Measurements from ENCODE around the gene SMOC2. TPM values are rescaled to one million over a fixed set of nuclear protein-coding genes. Genes with fewer than 3 reads are reported as not detected.

SMOC2 gene
- polyA plus RNA-seq, 2 of the 4 experiments (the other 2 are of a cell fraction): not detected

DNA sequence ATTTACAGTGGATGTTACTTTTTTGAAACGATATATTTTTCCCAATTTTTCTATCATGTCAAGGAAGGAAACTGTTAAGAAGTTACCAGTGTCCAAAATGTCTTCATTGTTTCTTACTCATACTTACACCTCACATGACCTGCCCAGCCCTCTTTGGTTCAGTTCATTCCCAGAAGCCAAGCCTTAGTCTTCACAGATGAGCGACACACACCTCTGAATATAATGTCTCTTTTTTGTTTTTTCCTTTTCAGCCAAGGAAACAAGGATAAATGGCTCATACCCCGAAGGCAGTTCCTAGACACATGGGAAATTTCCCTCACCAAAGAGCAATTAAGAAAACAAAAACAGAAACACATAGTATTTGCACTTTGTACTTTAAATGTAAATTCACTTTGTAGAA is 225.2 kb downstream of the SMOC2 start:
- TF ChIP-seq NFE2L2 (conservative IDR thresholded peaks at IDR 0.05; ENCODE audit: low read length) (no peak), POLR2AphosphoS2 (conservative IDR thresholded peaks at IDR 0.05; ENCODE audit: low read length) (no peak), POLR2A (IDR thresholded peaks at IDR 0.05; ENCODE audit: low read length) (no peak), ZNF302 (CRISPR knock-in tag; IDR thresholded peaks at IDR 0.05) (no peak), HOXB13 (CRISPR knock-in tag; IDR thresholded peaks at IDR 0.05; ENCODE audit: low read depth) (no peak), ESRRA (IDR thresholded peaks at IDR 0.05; ENCODE audit: borderline replicate concordance, low read length) (no peak), EHMT2 (IDR thresholded peaks at IDR 0.05; ENCODE audit: low read depth) (no peak), CBX2 (IDR thresholded peaks at IDR 0.05; ENCODE audit: borderline replicate concordance, low read depth) (no peak), CHD4 (IDR thresholded peaks at IDR 0.05; ENCODE audit: borderline replicate concordance) (no peak), KDM5A (IDR thresholded peaks at IDR 0.05) (no peak), EHF (CRISPR knock-in tag; IDR thresholded peaks at IDR 0.05) (no peak), BHLHE40 (IDR thresholded peaks at IDR 0.05; ENCODE audit: low read depth, low read length) (no peak), CHD2 (IDR thresholded peaks at IDR 0.05; ENCODE audit: low read length, partially characterized antibody) (no peak), ZSCAN20 (CRISPR knock-in tag; IDR thresholded peaks at IDR 0.05) (no peak), FOSL2 (IDR thresholded peaks at IDR 0.05) (no peak), FOSL2 (CRISPR knock-in tag; IDR thresholded peaks at IDR 0.05) (no peak)
- TF ChIP-seq, protein P1, sequence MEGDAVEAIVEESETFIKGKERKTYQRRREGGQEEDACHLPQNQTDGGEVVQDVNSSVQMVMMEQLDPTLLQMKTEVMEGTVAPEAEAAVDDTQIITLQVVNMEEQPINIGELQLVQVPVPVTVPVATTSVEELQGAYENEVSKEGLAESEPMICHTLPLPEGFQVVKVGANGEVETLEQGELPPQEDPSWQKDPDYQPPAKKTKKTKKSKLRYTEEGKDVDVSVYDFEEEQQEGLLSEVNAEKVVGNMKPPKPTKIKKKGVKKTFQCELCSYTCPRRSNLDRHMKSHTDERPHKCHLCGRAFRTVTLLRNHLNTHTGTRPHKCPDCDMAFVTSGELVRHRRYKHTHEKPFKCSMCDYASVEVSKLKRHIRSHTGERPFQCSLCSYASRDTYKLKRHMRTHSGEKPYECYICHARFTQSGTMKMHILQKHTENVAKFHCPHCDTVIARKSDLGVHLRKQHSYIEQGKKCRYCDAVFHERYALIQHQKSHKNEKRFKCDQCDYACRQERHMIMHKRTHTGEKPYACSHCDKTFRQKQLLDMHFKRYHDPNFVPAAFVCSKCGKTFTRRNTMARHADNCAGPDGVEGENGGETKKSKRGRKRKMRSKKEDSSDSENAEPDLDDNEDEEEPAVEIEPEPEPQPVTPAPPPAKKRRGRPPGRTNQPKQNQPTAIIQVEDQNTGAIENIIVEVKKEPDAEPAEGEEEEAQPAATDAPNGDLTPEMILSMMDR (IDR thresholded peaks at IDR 0.05): no peak
- ATAC-seq (no peak), FAIRE-seq (no peak), DNase-seq (ENCODE audit: low read depth in 1 of 2, low spot score in 1 of 2) (no peak)
- 0% methylated on average over 3 of the region's 3 CpGs for WGBS (ENCODE audit: missing lambda C conversion rate)
- CTCF ChIA-PET: interaction anchor here (1.6 kb wide), 1 partner anchor 11 kb away, joined by 5 read pairs; no protein-coding TSS in a partner anchor
- no peak overlapping the region for H3K27ac ChIP-seq
- H3K9me3 ChIP-seq: no peaks in the 10 kb centered on the region
- no peak overlapping the region for H3K4me2 ChIP-seq
- POLR2A ChIA-PET: no interaction called here
- H3K4me1 ChIP-seq: no peaks in the 10 kb centered on the region
- no peak overlapping the region for H3K4me3 ChIP-seq

DNA sequence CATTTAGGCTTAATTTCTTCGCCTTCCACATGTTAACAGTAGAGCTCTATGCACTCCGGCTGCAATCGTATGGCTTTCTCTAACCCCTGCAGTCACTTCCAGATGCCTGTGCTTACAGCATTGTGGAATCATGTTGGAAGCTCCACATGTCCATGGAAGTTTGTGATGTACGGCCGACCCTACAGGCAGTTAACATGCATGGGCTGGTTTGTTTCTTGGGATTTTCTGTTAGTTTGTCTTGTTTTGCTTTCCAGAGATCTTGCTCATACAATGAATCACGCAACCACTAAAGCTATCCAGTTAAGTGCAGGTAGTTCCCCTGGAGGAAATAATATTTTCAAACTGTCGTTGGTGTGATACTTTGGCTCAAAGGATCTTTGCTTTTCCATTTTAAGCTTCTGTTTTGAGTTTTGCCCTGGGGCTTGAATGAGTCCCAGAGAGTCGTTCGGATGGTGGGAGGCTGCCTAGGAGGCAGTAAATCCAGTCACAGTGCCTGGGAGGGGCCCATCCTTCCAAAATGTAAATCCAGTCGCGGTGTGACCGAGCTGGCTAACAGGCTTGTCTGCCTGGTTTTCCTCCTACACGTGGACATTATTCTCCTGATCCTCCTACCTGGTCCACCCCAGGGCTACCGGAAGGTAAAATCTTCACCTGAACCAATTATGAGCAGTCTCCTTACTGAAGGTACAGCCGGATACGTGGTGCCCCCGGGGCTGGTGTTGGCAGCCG is 225.9 kb downstream of the SMOC2 start:
- Histone ChIP-seq H3K27ac (no peak overlapping the region), H3K4me3 (no peak overlapping the region), H3K9me3 (no peaks in the 10 kb centered on the region), H3K4me1 (no peaks in the 10 kb centered on the region), H3K4me2 (no peak overlapping the region)
- no peak for DNase-seq (ENCODE audit: low read depth in 1 of 2, low spot score in 1 of 2)
- CTCF ChIA-PET: interaction anchor here (1.6 kb wide), 1 partner anchor 10 kb away, joined by 5 read pairs; no protein-coding TSS in a partner anchor
- no peak for ATAC-seq
- TF ChIP-seq, protein P2, sequence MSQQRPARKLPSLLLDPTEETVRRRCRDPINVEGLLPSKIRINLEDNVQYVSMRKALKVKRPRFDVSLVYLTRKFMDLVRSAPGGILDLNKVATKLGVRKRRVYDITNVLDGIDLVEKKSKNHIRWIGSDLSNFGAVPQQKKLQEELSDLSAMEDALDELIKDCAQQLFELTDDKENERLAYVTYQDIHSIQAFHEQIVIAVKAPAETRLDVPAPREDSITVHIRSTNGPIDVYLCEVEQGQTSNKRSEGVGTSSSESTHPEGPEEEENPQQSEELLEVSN (IDR thresholded peaks at IDR 0.05; ENCODE audit: borderline replicate concordance, low read depth): no peak
- TF ChIP-seq NR3C1 (IDR thresholded peaks at IDR 0.05) (no peak), CEBPB (IDR thresholded peaks at IDR 0.05) (no peak)
- TF ChIP-seq, protein P1 (IDR thresholded peaks at IDR 0.05): no peak
- no peak for FAIRE-seq
- POLR2A ChIA-PET: no interaction called here
- WGBS (ENCODE audit: missing lambda C conversion rate): 55% methylated on average over 17 of the region's 18 CpGs

DNA sequence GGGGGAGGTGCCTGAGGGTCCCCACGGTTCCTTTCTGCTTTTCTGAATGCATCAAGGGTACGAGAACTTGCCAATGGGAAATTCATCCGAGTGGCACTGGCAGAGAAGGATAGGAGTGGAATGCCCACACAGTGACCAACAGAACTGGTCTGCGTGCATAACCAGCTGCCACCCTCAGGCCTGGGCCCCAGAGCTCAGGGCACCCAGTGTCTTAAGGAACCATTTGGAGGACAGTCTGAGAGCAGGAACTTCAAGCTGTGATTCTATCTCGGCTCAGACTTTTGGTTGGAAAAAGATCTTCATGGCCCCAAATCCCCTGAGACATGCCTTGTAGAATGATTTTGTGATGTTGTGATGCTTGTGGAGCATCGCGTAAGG is 226.4 kb downstream of the SMOC2 start:
- TF ChIP-seq EHF (CRISPR knock-in tag; IDR thresholded peaks at IDR 0.05): no peak
- no peak for TF ChIP-seq HDAC2 (IDR thresholded peaks at IDR 0.05)
- TF ChIP-seq HOXB5 (CRISPR knock-in tag; IDR thresholded peaks at IDR 0.05): no peak
- TF ChIP-seq RFX5 (IDR thresholded peaks at IDR 0.05): no peak
- TF ChIP-seq JUNB (IDR thresholded peaks at IDR 0.05): no peak
- no peak for TF ChIP-seq ZFP36 (IDR thresholded peaks at IDR 0.05; ENCODE audit: borderline replicate concordance, partially characterized antibody)
- TF ChIP-seq, protein P3, sequence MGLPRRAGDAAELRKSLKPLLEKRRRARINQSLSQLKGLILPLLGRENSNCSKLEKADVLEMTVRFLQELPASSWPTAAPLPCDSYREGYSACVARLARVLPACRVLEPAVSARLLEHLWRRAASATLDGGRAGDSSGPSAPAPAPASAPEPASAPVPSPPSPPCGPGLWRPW (IDR thresholded peaks at IDR 0.05): no peak
- CTCF ChIA-PET: interaction anchor here (1.6 kb wide), 1 partner anchor 9 kb away, joined by 5 read pairs; no protein-coding TSS in a partner anchor
- H3K9me3 ChIP-seq: no peaks in the 10 kb centered on the region
- FAIRE-seq (no peak), ATAC-seq (no peak), DNase-seq (ENCODE audit: low read depth in 1 of 2, low spot score in 1 of 2) (no peak)
- no peak overlapping the region for H3K27ac ChIP-seq
- no peaks in the 10 kb centered on the region for H3K4me1 ChIP-seq
- POLR2A ChIA-PET: no interaction called here
- no peak overlapping the region for H3K4me2 ChIP-seq
- 53% methylated on average over 6 of the region's 7 CpGs for WGBS (ENCODE audit: missing lambda C conversion rate)
- no peak overlapping the region for H3K4me3 ChIP-seq

All from A549 (cell line).